Measurements from ENCODE around the gene FGFRL1. TPM values are rescaled to one million over a fixed set of nuclear protein-coding genes. Genes with fewer than 3 reads are reported as not detected.

Gene FGFRL1
- total RNA-seq, 1 donor from 2014 or later: 58.8 TPM

DNA sequence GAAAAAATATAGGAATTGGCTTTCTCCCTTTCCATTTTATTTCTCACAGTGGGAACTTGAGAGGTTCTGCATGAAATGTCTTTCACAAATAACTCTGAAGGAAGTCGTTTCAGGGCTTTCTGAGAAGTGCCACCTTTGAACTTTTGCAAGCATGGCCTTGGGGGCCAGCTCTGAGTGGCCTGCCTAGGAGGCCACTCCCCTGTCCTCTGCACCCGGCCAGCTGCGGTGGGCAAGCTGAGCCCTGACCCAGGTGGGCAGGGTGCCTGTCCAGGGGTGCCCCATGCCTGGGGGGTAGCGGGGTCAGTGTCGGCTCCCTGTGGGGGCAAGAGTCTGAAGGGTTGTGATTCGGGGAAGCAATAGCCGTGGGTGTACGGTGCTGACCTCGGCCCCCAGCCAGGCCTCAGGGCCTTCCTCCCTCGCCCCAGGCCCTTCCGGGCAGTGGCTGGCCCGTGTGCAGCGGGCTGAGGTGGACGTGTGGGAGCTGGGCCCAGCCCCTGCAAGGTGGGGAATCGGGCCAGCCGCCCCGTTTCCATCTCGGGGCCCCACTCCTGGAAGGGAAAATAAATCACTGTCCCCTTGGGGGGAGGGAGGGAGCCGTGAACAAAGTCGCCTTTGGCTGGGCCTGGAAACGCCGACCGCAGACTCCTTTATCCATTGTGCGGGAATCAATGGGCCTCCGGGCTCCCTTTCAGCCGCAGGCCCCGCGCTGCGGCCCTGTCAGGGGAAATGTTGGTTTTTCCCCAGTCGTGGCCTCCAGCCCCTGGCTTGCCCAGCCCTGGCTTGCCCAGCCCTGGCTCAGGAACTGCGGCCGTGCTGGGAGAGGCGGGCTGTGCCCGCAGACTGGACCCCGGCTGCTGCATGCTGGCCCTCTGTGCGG is 3.1 kb downstream of the FGFRL1 start:
- H3K27me3 Mint-ChIP-seq (ENCODE audit: low read depth): peaks cover 8% of the 10 kb centered on the region
- TF ChIP-seq, protein P1, sequence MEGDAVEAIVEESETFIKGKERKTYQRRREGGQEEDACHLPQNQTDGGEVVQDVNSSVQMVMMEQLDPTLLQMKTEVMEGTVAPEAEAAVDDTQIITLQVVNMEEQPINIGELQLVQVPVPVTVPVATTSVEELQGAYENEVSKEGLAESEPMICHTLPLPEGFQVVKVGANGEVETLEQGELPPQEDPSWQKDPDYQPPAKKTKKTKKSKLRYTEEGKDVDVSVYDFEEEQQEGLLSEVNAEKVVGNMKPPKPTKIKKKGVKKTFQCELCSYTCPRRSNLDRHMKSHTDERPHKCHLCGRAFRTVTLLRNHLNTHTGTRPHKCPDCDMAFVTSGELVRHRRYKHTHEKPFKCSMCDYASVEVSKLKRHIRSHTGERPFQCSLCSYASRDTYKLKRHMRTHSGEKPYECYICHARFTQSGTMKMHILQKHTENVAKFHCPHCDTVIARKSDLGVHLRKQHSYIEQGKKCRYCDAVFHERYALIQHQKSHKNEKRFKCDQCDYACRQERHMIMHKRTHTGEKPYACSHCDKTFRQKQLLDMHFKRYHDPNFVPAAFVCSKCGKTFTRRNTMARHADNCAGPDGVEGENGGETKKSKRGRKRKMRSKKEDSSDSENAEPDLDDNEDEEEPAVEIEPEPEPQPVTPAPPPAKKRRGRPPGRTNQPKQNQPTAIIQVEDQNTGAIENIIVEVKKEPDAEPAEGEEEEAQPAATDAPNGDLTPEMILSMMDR (conservative IDR thresholded peaks at IDR 0.05): no peak
- peaks cover 13% of the 10 kb centered on the region for H3K4me1 Mint-ChIP-seq
- no peaks in the 10 kb centered on the region for H3K36me3 Mint-ChIP-seq (ENCODE audit: low read depth)
- H3K27ac Mint-ChIP-seq (ENCODE audit: unreplicated experiment): peak overlapping the region; percentile 67
- peak; percentile 62 for DNase-seq (ENCODE audit: low read depth, low spot score)
- H3K9me3 Mint-ChIP-seq: no peaks in the 10 kb centered on the region
- H3K4me3 Mint-ChIP-seq: peak overlapping the region; percentile 83

DNA sequence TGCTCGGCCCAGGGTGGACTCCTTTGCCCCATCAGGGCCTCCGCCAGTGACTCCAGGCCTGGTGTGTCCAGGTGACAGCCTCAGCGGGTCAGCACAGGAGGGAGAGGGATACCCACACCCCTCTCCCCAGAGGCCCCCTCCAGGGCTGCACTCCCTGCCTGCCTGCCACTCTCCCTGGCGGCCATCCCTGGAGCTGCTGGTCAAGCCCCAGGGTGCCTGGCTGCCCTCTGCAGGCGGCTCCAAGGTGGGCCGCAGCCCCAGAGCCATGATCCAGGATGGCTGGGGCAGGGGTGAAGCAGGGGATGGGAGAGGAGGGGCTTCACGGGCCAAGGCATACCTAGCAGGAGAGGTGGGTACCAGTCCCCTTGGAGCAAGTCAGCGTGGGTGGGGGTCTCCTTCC is 3.8 kb downstream of the FGFRL1 start:
- DNase-seq (ENCODE audit: low read depth, low spot score): peak; percentile 55
- H3K9me3 Mint-ChIP-seq: no peaks in the 10 kb centered on the region
- H3K27ac Mint-ChIP-seq (ENCODE audit: unreplicated experiment): no peak overlapping the region
- TF ChIP-seq, protein P1 (conservative IDR thresholded peaks at IDR 0.05): no peak
- H3K27me3 Mint-ChIP-seq (ENCODE audit: low read depth): peaks cover 8% of the 10 kb centered on the region
- H3K4me3 Mint-ChIP-seq: peak overlapping the region; percentile 83
- H3K4me1 Mint-ChIP-seq: peaks cover 17% of the 10 kb centered on the region
- H3K36me3 Mint-ChIP-seq (ENCODE audit: low read depth): no peaks in the 10 kb centered on the region

DNA sequence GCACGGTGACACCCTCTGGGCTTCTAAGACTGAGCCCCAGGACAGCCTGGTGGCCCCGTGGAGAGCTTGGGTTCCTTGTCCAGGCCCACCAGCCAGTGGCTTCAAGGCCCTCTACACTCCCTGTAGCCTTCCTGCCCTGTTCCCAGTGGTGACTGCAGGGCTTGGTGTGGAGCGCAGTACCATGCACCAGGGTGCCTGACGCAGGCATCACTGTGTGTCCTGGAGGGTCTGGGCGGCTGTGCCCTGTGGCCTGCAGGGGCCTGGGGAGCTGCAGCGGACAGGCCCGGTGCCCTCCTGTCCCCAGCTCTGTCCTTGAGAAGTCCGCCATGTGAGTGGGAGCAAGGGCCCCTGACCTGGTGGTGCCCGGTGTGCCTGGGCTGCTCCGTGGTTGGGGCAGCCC is 4.3 kb downstream of the FGFRL1 start:
- H3K27me3 Mint-ChIP-seq (ENCODE audit: low read depth): peaks cover 3% of the 10 kb centered on the region
- no peaks in the 10 kb centered on the region for H3K9me3 Mint-ChIP-seq
- peak overlapping the region; percentile 62 for H3K4me3 Mint-ChIP-seq
- H3K36me3 Mint-ChIP-seq (ENCODE audit: low read depth): no peaks in the 10 kb centered on the region
- TF ChIP-seq, protein P1 (conservative IDR thresholded peaks at IDR 0.05): no peak
- no peak overlapping the region for H3K27ac Mint-ChIP-seq (ENCODE audit: unreplicated experiment)
- peaks cover 17% of the 10 kb centered on the region for H3K4me1 Mint-ChIP-seq
- DNase-seq (ENCODE audit: low read depth, low spot score): no peak

DNA sequence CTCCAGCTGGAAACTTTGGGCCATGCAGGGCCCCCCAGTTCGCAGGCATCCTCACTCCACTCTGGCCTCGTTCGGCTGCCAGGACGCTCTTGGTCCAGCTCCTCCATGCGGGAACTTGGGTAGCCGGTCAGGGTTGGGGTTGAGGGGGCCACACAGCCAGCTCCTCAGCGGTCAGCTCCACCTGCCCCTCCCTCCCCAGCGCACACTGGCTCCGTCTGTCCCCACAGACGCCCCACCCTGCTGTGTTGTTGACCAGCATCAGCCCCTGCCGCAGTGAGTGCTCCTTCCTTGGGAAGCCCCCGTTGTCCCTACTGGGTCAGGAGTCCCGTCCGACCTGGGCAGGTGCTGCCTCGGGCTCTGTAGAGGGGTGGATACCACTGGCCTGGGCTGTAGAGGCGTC is 5.8 kb downstream of the FGFRL1 start:
- Mint-ChIP-seq H3K36me3 (ENCODE audit: low read depth) (no peaks in the 10 kb centered on the region), H3K9me3 (no peaks in the 10 kb centered on the region), H3K27me3 (ENCODE audit: low read depth) (peaks cover 2% of the 10 kb centered on the region), H3K4me1 (peaks cover 17% of the 10 kb centered on the region), H3K4me3 (no peak overlapping the region), H3K27ac (ENCODE audit: unreplicated experiment) (no peak overlapping the region)
- TF ChIP-seq, protein P1 (conservative IDR thresholded peaks at IDR 0.05): no peak
- no peak for DNase-seq (ENCODE audit: low read depth, low spot score)

DNA sequence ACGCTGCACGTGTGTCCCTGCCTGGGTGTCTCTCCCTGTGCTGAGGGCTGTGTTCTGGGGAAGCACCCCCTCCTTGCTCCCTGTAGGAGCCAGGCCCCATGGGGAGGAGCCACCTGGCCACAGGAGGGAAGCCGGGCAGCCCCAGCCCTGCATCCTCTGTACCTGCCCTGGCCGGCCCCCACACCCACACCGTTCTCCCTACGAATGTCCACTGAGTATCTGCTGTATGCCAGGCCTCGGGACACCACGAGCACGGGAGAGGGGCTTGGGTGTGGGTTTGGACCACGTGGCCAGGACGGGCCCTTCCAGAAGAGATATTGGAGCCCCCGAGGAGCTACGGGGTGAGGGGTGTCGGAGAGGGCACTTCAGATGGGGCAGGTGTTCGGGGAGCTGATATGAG is 6.3 kb downstream of the FGFRL1 start:
- no peak for DNase-seq (ENCODE audit: low read depth, low spot score)
- peaks cover 17% of the 10 kb centered on the region for H3K4me1 Mint-ChIP-seq
- no peak overlapping the region for H3K4me3 Mint-ChIP-seq
- H3K9me3 Mint-ChIP-seq: no peaks in the 10 kb centered on the region
- TF ChIP-seq, protein P1 (conservative IDR thresholded peaks at IDR 0.05): no peak
- H3K27me3 Mint-ChIP-seq (ENCODE audit: low read depth): peaks cover 2% of the 10 kb centered on the region
- no peak overlapping the region for H3K27ac Mint-ChIP-seq (ENCODE audit: unreplicated experiment)
- H3K36me3 Mint-ChIP-seq (ENCODE audit: low read depth): no peaks in the 10 kb centered on the region

All from neural crest cell (in vitro differentiated cells).